ENCODE measurements around the gene RASAL2. TPM values are rescaled to one million over a fixed set of nuclear protein-coding genes. Genes with fewer than 3 reads are reported as not detected.

The RASAL2 gene
- polyA plus RNA-seq, 1 experiment: 27.7 TPM

DNA sequence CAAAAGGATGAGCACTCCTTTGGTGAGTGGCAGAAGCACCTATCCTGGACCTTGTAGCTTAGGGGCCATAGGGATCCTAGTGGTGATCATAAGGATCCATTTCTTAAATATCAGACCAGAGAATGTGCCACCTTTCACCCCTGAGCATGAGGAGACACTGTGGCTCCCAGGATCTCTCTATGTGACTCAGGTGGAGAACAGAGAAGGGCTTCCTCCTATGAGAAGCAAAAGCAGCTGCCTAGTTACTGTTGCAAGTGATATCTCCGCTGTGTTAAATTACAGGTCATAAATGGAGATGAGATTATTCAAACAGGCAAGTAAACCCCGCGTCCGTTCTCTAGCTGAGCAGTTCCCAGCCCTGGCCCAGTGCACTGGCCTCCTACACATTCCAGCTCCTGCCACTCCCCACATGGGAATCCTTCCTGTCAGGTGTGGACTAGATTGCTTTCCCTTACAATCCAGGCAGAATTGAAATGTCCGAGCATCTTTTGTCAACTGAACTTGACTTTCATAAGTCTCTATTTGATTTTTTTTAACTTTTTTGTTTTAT lies 376.6 kb downstream of the RASAL2 start:
- ChIA-PET CTCF (interaction anchor here (1.1 kb wide), 1 partner anchor 159 kb away, joined by 3 read pairs; no protein-coding TSS in a partner anchor), POLR2A (no interaction called here)
- no peak for DNase-seq (ENCODE audit: low read depth)
- Histone ChIP-seq H3K27me3 (ENCODE audit: control insufficient read depth, insufficient read depth, low read length) (no peaks in the 10 kb centered on the region), H3K4me3 (ENCODE audit: low read depth, low read length) (no peak overlapping the region), H3K36me3 (ENCODE audit: control insufficient read depth, insufficient read depth, low read length) (peaks cover 8% of the 10 kb centered on the region)
- TF ChIP-seq, protein P1, sequence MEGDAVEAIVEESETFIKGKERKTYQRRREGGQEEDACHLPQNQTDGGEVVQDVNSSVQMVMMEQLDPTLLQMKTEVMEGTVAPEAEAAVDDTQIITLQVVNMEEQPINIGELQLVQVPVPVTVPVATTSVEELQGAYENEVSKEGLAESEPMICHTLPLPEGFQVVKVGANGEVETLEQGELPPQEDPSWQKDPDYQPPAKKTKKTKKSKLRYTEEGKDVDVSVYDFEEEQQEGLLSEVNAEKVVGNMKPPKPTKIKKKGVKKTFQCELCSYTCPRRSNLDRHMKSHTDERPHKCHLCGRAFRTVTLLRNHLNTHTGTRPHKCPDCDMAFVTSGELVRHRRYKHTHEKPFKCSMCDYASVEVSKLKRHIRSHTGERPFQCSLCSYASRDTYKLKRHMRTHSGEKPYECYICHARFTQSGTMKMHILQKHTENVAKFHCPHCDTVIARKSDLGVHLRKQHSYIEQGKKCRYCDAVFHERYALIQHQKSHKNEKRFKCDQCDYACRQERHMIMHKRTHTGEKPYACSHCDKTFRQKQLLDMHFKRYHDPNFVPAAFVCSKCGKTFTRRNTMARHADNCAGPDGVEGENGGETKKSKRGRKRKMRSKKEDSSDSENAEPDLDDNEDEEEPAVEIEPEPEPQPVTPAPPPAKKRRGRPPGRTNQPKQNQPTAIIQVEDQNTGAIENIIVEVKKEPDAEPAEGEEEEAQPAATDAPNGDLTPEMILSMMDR (IDR thresholded peaks at IDR 0.05; ENCODE audit: insufficient read depth, low read depth, low read length): no peak

DNA sequence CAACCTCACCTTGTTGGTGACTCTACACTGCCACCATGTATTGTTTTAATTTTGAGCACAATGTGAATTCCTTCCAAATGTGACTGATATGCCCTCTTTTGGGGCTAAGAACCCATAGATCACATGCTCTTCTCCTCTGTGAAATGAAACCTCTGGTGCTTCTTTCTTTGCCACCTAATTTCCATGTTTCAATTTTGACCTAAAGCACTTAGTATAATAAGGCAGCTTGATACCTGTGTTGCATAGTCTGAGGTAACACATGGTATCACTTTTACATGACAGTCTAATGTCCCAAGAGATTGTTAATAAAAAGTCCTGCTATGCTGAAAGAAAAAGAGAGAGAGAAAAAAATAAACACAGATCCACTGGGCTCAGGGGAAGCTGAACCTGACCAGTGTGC lies 378.6 kb downstream of the RASAL2 start:
- no peaks in the 10 kb centered on the region for H3K27me3 ChIP-seq (ENCODE audit: control insufficient read depth, insufficient read depth, low read length)
- CTCF ChIA-PET: interaction anchor here (0.9 to 1.4 kb wide), 3 partner anchors 23 to 162 kb away, joined by 3 to 6 read pairs (median 3); no protein-coding TSS in a partner anchor
- TF ChIP-seq, protein P1 (IDR thresholded peaks at IDR 0.05; ENCODE audit: insufficient read depth, low read depth, low read length): no peak
- no peak overlapping the region for H3K4me3 ChIP-seq (ENCODE audit: low read depth, low read length)
- H3K36me3 ChIP-seq (ENCODE audit: control insufficient read depth, insufficient read depth, low read length): peaks cover 9% of the 10 kb centered on the region
- POLR2A ChIA-PET: no interaction called here
- DNase-seq (ENCODE audit: low read depth): no peak

DNA sequence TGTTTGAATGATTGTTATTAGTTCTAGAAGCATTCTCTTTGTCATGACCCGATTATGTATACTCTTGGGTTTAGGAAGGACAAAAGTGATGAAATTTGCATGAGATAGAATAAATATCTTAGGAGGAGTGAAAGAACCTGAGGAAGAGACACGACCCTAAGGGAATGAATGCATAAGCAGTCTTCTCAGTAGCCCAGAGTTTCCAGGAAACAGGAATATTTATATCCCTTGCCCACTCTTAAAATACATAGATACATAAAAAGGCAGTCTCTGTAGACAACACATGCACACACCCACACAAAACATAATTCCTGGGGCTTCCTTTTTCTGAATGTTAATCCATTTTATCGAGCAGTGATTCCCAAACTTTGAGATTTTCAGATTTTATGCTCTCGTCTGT lies 383.5 kb downstream of the RASAL2 start:
- Histone ChIP-seq H3K4me3 (ENCODE audit: low read depth, low read length) (no peak overlapping the region), H3K36me3 (ENCODE audit: control insufficient read depth, insufficient read depth, low read length) (peaks cover 7% of the 10 kb centered on the region), H3K27me3 (ENCODE audit: control insufficient read depth, insufficient read depth, low read length) (no peaks in the 10 kb centered on the region)
- ChIA-PET POLR2A (no interaction called here), CTCF (interaction anchor here (0.8 kb wide), 1 partner anchor 11 kb away, joined by 3 read pairs; no protein-coding TSS in a partner anchor)
- no peak for DNase-seq (ENCODE audit: low read depth)
- TF ChIP-seq, protein P1 (IDR thresholded peaks at IDR 0.05; ENCODE audit: insufficient read depth, low read depth, low read length): no peak

DNA sequence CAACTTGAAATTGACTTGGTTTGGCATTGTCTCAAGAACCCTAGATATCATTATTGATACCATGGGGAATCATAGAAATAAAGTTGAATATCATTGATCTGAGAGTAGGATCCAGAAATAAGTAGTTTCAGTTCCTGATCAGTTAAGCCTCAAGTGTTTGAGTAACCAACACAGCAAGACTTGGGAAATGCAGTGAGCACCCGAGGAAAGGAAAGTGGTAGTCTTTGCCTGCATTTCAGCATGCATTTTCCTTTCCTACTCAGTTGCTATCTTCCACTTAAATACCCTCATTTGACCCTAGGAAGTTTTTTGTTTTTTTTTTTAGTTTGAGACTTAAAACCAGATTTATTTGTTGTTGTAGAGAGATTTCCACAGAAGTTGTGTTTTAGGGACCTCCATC lies 383.9 kb downstream of the RASAL2 start:
- TF ChIP-seq, protein P1 (IDR thresholded peaks at IDR 0.05; ENCODE audit: insufficient read depth, low read depth, low read length): no peak
- no peak overlapping the region for H3K4me3 ChIP-seq (ENCODE audit: low read depth, low read length)
- peaks cover 6% of the 10 kb centered on the region for H3K36me3 ChIP-seq (ENCODE audit: control insufficient read depth, insufficient read depth, low read length)
- CTCF ChIA-PET: no interaction called here
- H3K27me3 ChIP-seq (ENCODE audit: control insufficient read depth, insufficient read depth, low read length): no peaks in the 10 kb centered on the region
- no peak for DNase-seq (ENCODE audit: low read depth)
- POLR2A ChIA-PET: no interaction called here

DNA sequence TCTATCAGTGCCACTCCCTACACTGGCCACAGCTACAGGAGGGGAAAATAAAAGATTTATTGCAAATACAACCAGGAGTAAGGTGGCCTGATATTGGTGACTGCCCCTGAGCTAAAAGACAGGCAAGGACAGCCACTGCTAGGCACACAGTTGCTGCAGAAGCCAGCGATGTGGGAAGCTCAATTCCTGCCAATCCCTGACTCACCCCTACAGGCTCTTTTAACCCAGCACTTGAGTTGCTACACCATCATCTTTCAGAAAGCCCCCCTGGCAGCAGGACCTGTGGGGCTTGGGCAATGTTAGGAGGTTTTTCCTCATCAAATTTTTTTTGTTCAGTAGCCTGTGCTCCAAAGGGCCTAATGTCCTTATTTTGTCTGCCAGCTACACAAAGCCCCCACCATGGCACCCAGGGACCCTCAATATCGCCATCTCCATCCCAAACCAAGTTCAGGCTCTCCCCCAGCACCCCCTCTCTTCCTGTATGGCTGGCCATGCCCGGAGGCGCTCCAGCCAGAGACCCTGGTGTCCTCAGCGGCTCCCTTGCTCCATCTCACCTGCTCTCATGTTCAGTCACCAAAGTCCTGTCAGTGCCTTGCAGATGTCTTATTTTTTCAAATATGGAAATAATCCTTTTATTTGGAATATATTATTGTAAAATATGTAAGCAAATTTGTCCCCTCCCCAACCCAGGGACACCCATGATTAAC lies 389.5 kb downstream of the RASAL2 start:
- H3K36me3 ChIP-seq (ENCODE audit: control insufficient read depth, insufficient read depth, low read length): no peaks in the 10 kb centered on the region
- CTCF ChIA-PET: interaction anchor here (1.2 to 3.6 kb wide), 2 partner anchors 18 to 172 kb away, joined by 5 to 12 read pairs; no protein-coding TSS in a partner anchor
- H3K4me3 ChIP-seq (ENCODE audit: low read depth, low read length): no peak overlapping the region
- H3K27me3 ChIP-seq (ENCODE audit: control insufficient read depth, insufficient read depth, low read length): no peaks in the 10 kb centered on the region
- POLR2A ChIA-PET: no interaction called here
- TF ChIP-seq, protein P1 (IDR thresholded peaks at IDR 0.05; ENCODE audit: insufficient read depth, low read depth, low read length): no peak
- no peak for DNase-seq (ENCODE audit: low read depth)
